Endothelial cell of umbilical vein (primary cell): ENCODE measurements around the gene MC3R.

Experiments
- EZH2 ChIP-seq: IDR thresholded peaks from 2 replicates; pipeline ENCODE4 v1.6.1; 2012; ENCODE audit warnings: borderline replicate concordance, low read depth, mild to moderate bottlenecking, moderate library complexity, low read length, inconsistent platforms; ENCODE audit not compliant: severe bottlenecking
- TF ChIP-seq, protein P1 (sequence below), 2 donors: IDR thresholded peaks; 1 replicate in 1 of 2; 2 replicates in 1 of 2; pipeline ENCODE4 v1.5.1; 2011; ENCODE audit warnings: low read length in 2 of 2, mild to moderate bottlenecking in 2 of 2, moderate library complexity in 2 of 2, control low read depth in 1 of 2, inconsistent platforms in 1 of 2, low read depth in 1 of 2; ENCODE audit not compliant: insufficient read depth in 1 of 2; ENCODE audit errors: extremely low read depth in 1 of 2

- TF ChIP-seq, protein P1, sequence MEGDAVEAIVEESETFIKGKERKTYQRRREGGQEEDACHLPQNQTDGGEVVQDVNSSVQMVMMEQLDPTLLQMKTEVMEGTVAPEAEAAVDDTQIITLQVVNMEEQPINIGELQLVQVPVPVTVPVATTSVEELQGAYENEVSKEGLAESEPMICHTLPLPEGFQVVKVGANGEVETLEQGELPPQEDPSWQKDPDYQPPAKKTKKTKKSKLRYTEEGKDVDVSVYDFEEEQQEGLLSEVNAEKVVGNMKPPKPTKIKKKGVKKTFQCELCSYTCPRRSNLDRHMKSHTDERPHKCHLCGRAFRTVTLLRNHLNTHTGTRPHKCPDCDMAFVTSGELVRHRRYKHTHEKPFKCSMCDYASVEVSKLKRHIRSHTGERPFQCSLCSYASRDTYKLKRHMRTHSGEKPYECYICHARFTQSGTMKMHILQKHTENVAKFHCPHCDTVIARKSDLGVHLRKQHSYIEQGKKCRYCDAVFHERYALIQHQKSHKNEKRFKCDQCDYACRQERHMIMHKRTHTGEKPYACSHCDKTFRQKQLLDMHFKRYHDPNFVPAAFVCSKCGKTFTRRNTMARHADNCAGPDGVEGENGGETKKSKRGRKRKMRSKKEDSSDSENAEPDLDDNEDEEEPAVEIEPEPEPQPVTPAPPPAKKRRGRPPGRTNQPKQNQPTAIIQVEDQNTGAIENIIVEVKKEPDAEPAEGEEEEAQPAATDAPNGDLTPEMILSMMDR (IDR thresholded peaks at IDR 0.05; ENCODE audit: extremely low read depth in 1 of 2, insufficient read depth in 1 of 2, low read depth in 1 of 2, low read length in 2 of 2) = no peak
- no peak for TF ChIP-seq EZH2
Measured at GRCh38 chr20:56234110-56234509, 14.4 kb upstream of the MC3R start.
